Measurements from ENCODE around the gene GRIN1. TPM values are rescaled to one million over a fixed set of nuclear protein-coding genes. Genes with fewer than 3 reads are reported as not detected.

Gene GRIN1
- total RNA-seq, 1 donor from 2014 or later, result 0.58 TPM

DNA sequence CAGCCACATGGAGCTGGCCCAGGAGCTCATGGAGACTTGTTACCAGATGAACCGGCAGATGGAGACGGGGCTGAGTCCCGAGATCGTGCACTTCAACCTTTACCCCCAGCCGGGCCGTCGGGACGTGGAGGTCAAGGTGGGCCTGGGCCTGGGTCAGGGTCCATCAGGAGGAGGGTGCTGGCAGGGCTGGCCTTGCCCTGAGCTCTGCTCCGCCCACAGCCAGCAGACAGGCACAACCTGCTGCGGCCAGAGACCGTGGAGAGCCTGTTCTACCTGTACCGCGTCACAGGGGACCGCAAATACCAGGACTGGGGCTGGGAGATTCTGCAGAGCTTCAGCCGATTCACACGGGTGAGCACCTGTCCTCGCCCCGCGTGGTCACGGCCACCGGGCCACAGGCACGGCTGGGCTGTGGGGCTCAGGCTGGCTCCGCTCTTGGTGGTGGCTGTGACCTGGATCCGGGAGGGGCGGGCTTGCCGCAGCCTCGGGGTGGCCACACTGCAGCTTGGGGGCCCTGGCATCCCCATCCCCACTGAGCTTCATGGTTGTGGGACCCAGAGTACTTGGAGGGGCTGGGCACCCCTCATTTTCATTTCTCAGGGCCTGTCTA is 31.5 kb upstream of the GRIN1 start:
- no peaks in the 10 kb centered on the region for H3K4me1 Mint-ChIP-seq
- H3K36me3 Mint-ChIP-seq, result peaks cover 11% of the 10 kb centered on the region
- no peak for TF ChIP-seq CTCF (IDR thresholded peaks at IDR 0.05; ENCODE audit: unreplicated experiment)
- H3K27me3 Mint-ChIP-seq (ENCODE audit: low read depth), result no peaks in the 10 kb centered on the region
- no peak for DNase-seq (ENCODE audit: low spot score in 2 of 2, unreplicated experiment in 2 of 2)
- H3K9me3 Mint-ChIP-seq, result no peaks in the 10 kb centered on the region
- H3K4me3 Mint-ChIP-seq, result no peak overlapping the region
- no peak overlapping the region for H3K27ac Mint-ChIP-seq

- Mint-ChIP-seq H3K27me3 (ENCODE audit: low read depth) (no peaks in the 10 kb centered on the region), H3K27ac (no peak overlapping the region), H3K4me1 (no peaks in the 10 kb centered on the region), H3K36me3 (peaks cover 11% of the 10 kb centered on the region), H3K4me3 (no peak overlapping the region), H3K9me3 (no peaks in the 10 kb centered on the region)
- TF ChIP-seq CTCF (IDR thresholded peaks at IDR 0.05; ENCODE audit: unreplicated experiment), result no peak
- DNase-seq (ENCODE audit: low spot score in 2 of 2, unreplicated experiment in 2 of 2), result no peak
Measured at GRCh38 chr9:137107982-137108381, 31.0 kb upstream of the GRIN1 start.

GRCh38 chr9:137108608-137109249 is 30.2 kb upstream of the GRIN1 start:
- DNase-seq (ENCODE audit: low spot score in 2 of 2, unreplicated experiment in 2 of 2), result no peak
- H3K36me3 Mint-ChIP-seq, result peaks cover 11% of the 10 kb centered on the region
- no peak for TF ChIP-seq CTCF (IDR thresholded peaks at IDR 0.05; ENCODE audit: unreplicated experiment)
- no peak overlapping the region for H3K27ac Mint-ChIP-seq
- no peak overlapping the region for H3K4me3 Mint-ChIP-seq
- no peaks in the 10 kb centered on the region for H3K4me1 Mint-ChIP-seq
- no peaks in the 10 kb centered on the region for H3K9me3 Mint-ChIP-seq
- H3K27me3 Mint-ChIP-seq (ENCODE audit: low read depth), result no peaks in the 10 kb centered on the region

DNA sequence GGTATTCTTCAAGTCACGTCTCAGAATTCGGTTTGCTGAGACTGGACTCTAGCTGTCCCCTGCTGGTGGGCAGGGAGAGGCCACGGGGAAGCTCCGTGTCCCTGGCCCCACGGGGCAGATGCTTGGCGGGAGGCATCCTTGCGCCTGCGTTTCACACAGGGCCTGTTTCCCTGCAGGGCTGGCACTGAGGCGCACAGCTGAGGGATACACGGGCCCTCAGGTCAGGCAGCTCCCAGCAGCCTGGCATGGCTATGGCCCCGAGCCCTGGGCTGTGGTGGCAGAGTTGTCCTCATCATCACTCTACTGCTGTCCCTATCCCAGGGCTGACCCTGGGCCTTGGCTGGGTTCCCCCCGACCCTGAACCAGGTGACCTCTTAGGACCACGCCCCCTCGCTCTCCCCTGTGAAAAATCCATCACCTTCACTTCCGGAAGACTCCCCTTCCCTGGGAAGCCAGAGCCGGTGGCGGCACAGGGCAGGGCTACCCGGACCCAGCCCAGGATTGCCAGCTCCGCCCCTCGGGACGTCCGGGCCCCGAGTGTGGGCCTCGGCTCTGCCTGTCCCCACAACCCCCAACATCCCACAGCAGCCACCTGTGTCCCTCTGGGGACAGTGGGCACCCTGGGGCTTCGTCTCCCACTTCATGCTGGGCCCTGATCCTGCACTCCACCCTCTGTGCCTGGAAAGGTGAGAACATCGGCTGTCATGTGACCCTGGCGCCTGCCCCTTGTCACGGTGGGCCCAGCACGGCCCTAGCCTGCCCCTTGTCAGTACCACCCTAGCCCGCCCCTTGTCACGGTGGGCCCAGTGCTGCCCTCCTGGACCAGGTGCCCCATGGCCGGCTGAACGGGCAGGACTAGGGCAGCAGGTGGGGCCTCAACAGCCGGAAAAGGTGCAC is 29.5 kb upstream of the GRIN1 start:
- no peaks in the 10 kb centered on the region for H3K9me3 Mint-ChIP-seq
- no peak overlapping the region for H3K27ac Mint-ChIP-seq
- no peaks in the 10 kb centered on the region for H3K4me1 Mint-ChIP-seq
- DNase-seq (ENCODE audit: low spot score in 2 of 2, unreplicated experiment in 2 of 2), result no peak
- no peak for TF ChIP-seq CTCF (IDR thresholded peaks at IDR 0.05; ENCODE audit: unreplicated experiment)
- no peak overlapping the region for H3K4me3 Mint-ChIP-seq
- H3K36me3 Mint-ChIP-seq, result peaks cover 11% of the 10 kb centered on the region
- no peaks in the 10 kb centered on the region for H3K27me3 Mint-ChIP-seq (ENCODE audit: low read depth)

- no peaks in the 10 kb centered on the region for H3K4me1 Mint-ChIP-seq
- no peak for TF ChIP-seq CTCF (IDR thresholded peaks at IDR 0.05; ENCODE audit: unreplicated experiment)
- H3K4me3 Mint-ChIP-seq, result no peak overlapping the region
- DNase-seq (ENCODE audit: low spot score in 2 of 2, unreplicated experiment in 2 of 2), result no peak
- peaks cover 8% of the 10 kb centered on the region for H3K36me3 Mint-ChIP-seq
- H3K9me3 Mint-ChIP-seq, result no peaks in the 10 kb centered on the region
- no peak overlapping the region for H3K27ac Mint-ChIP-seq
- no peaks in the 10 kb centered on the region for H3K27me3 Mint-ChIP-seq (ENCODE audit: low read depth)
Measured at GRCh38 chr9:137110147-137110910, 28.6 kb upstream of the GRIN1 start.

All from mesothelial cell of epicardium (in vitro differentiated cells).